Testis (tissue), 2 donors: ENCODE data around the gene SLFNL1.

ENCODE experiments used
- CTCF ChIP-seq, 3 experiments: fragments of 450-650 bp in 2 of 3; fragments of 200-600 bp in 1 of 3; sonication (generic) in 1 of 3; IDR thresholded peaks; one replicate each; pipeline ENCODE4 v1.5.1; 2016 to 2019; ENCODE audit warnings: antibody characterized with exemption in 3 of 3, mild to moderate bottlenecking in 2 of 3, moderate library complexity in 1 of 3
- POLR2A ChIP-seq: fragments of 450-650 bp; IDR thresholded peaks from one replicate; pipeline ENCODE4 v1.6.1; 2017; ENCODE audit warnings: antibody characterized with exemption, mild to moderate bottlenecking, moderate library complexity

- TF ChIP-seq CTCF (IDR thresholded peaks at IDR 0.05) (no peak), POLR2A (no peak)
Observed at GRCh38 chr1:41010345-41010744, 11.2 kb downstream of the SLFNL1 start.
